ENCODE data around the gene ERCC2. TPM values are rescaled to one million over a fixed set of nuclear protein-coding genes. Genes with fewer than 3 reads are reported as not detected.
"Not testable (repeated sequence)": the region's sequence is repeated elsewhere in the genome, so short reads cannot be mapped to it uniquely, and the experiment has no call there.

ERCC2 gene
- total and polyA plus RNA-seq, 2 donors: 8.6 to 17.5 TPM

- H3K36me3 ChIP-seq (ENCODE audit: insufficient read depth): no peaks in the 10 kb centered on the region
- no peaks in the 10 kb centered on the region for H3K4me1 ChIP-seq (ENCODE audit: insufficient read depth)
- DNase-seq (ENCODE audit: extremely low spot score): no peak
- H3K4me3 ChIP-seq (ENCODE audit: low read depth, low read length): no peak overlapping the region
- H3K27ac ChIP-seq (ENCODE audit: low read depth): no peak overlapping the region
- WGBS: 1% methylated on average over 30 of the region's 30 CpGs
Measured at GRCh38 chr19:45323671-45324081, 46.7 kb downstream of the ERCC2 start.

- no peak within 1 kb of the TSS for H3K4me3 ChIP-seq (ENCODE audit: low read depth, low read length)
- H3K4me1 ChIP-seq (ENCODE audit: insufficient read depth): no peaks in the 10 kb centered on the region
- H3K27ac ChIP-seq (ENCODE audit: low read depth): no peak within 1 kb of the TSS
- DNase-seq (ENCODE audit: extremely low spot score): no peak
- no peaks in the 10 kb centered on the region for H3K36me3 ChIP-seq (ENCODE audit: insufficient read depth)
- WGBS: 48% methylated on average over 15 of the region's 15 CpGs
Measured at GRCh38 chr19:45322744-45323281, 47.6 kb downstream of the ERCC2 start, which contains the start of gene CKM. Gene CKM, minus strand, starts transcription at chr19:45322875. Its CDS starts 3,162 bp downstream, at chr19:45319713.

GRCh38 chr19:45322311-45322710 lies 48.1 kb downstream of the ERCC2 start:
- DNase-seq (ENCODE audit: extremely low spot score): no peak
- Histone ChIP-seq H3K36me3 (ENCODE audit: insufficient read depth) (no peaks in the 10 kb centered on the region), H3K4me3 (ENCODE audit: low read depth, low read length) (no peak overlapping the region), H3K4me1 (ENCODE audit: insufficient read depth) (no peaks in the 10 kb centered on the region), H3K27ac (ENCODE audit: low read depth) (no peak overlapping the region)
- WGBS: 51% methylated on average over 11 of the region's 11 CpGs

- no peak overlapping the region for H3K27ac ChIP-seq (ENCODE audit: low read depth)
- no peaks in the 10 kb centered on the region for H3K36me3 ChIP-seq (ENCODE audit: insufficient read depth)
- no peak for DNase-seq (ENCODE audit: extremely low spot score)
- H3K4me1 ChIP-seq (ENCODE audit: insufficient read depth): no peaks in the 10 kb centered on the region
- WGBS: 37% methylated on average over 7 of the region's 7 CpGs
- H3K4me3 ChIP-seq (ENCODE audit: low read depth, low read length): no peak overlapping the region
Measured at GRCh38 chr19:45321848-45322247, 48.5 kb downstream of the ERCC2 start.

DNA sequence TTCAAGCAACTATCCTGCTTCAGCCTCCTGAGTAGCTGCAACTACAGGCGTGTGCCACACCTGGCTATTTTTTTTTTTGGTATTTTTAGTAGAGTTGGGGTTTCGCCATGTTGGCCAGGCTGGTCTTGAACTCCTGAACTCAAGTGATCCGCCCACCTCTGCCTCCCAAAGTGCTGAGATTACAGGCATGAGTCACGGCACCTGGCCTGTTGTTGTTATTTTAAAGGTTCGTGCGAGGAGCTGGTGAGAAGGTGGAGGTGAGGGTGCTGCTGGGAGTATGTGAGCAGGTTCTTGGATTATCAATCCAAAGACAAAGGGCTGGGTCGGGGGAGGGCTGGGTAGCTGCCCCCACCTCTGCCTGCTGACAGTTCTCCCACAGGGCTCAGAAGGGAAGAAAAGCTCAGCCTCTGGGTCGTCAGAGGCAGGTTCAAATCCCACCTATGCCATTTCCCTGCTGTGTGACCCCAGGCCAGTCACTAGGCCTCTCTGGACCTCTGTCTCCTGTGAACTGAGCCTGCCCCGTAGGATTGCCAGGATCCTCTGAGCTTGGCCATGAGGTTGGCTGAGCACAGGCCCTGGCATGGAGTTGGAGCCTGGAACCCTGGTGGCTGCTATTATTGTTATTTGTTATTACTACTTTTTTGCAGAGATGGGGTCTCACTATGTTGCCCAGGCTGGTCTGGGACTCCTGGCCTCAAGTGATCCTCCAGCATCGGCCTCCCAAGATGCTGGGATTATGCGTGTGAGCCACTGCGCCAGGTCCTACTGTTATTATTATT lies 49.2 kb downstream of the ERCC2 start:
- no peaks in the 10 kb centered on the region for H3K4me1 ChIP-seq (ENCODE audit: insufficient read depth)
- DNase-seq (ENCODE audit: extremely low spot score): no peak
- H3K36me3 ChIP-seq (ENCODE audit: insufficient read depth): no peaks in the 10 kb centered on the region
- no peak overlapping the region for H3K27ac ChIP-seq (ENCODE audit: low read depth)
- 84% methylated on average over 12 of the region's 12 CpGs for WGBS
- H3K4me3 ChIP-seq (ENCODE audit: low read depth, low read length): no peak overlapping the region

- H3K27ac ChIP-seq (ENCODE audit: low read depth): no peak overlapping the region
- H3K4me1 ChIP-seq (ENCODE audit: insufficient read depth): no peaks in the 10 kb centered on the region
- H3K36me3 ChIP-seq (ENCODE audit: insufficient read depth): no peaks in the 10 kb centered on the region
- 69% methylated on average over 21 of the region's 21 CpGs for WGBS
- DNase-seq (ENCODE audit: extremely low spot score): no peak
- no peak overlapping the region for H3K4me3 ChIP-seq (ENCODE audit: low read depth, low read length)
Measured at GRCh38 chr19:45315304-45315703, 55.1 kb downstream of the ERCC2 start.

- no peak overlapping the region for H3K27ac ChIP-seq (ENCODE audit: low read depth)
- no peaks in the 10 kb centered on the region for H3K36me3 ChIP-seq (ENCODE audit: insufficient read depth)
- no peak for DNase-seq (ENCODE audit: extremely low spot score)
- 78% methylated on average over 8 of the region's 8 CpGs for WGBS
- no peak overlapping the region for H3K4me3 ChIP-seq (ENCODE audit: low read depth, low read length)
- H3K4me1 ChIP-seq (ENCODE audit: insufficient read depth): no peaks in the 10 kb centered on the region
Measured at GRCh38 chr19:45314708-45315245, 55.6 kb downstream of the ERCC2 start.

DNA sequence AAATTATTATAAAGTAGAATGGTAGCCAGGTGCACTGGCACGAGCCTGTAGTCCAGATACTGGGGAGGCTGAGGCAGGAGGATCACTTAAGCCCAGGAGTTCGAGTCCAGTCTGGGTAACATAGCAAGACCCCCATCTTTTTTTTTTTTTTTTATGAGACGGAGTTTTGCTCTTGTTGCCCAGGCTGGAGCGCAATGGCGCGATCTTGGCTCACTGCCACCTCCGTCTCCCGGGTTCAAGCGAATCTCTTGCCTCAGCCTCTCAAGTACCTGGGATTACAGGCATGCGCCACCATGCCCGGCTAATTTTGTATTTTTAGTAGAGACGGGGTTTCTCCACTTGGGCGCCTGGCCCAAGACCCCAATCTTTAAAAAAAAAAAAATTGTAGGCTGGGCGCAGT lies 58.1 kb downstream of the ERCC2 start:
- H3K27ac ChIP-seq (ENCODE audit: low read depth); H3K36me3 ChIP-seq (ENCODE audit: insufficient read depth); DNase-seq (ENCODE audit: extremely low spot score); H3K4me1 ChIP-seq (ENCODE audit: insufficient read depth); H3K4me3 ChIP-seq (ENCODE audit: low read depth, low read length): not testable (repeated sequence)
- 86% methylated on average over 14 of the region's 14 CpGs for WGBS

- H3K4me3 ChIP-seq (ENCODE audit: low read depth, low read length): no peak overlapping the region
- H3K4me1 ChIP-seq (ENCODE audit: insufficient read depth): no peaks in the 10 kb centered on the region
- H3K36me3 ChIP-seq (ENCODE audit: insufficient read depth): no peaks in the 10 kb centered on the region
- no peak for DNase-seq (ENCODE audit: extremely low spot score)
- no peak overlapping the region for H3K27ac ChIP-seq (ENCODE audit: low read depth)
- 37% methylated on average over 18 of the region's 18 CpGs for WGBS
Measured at GRCh38 chr19:45311621-45312020, 58.8 kb downstream of the ERCC2 start.

DNA sequence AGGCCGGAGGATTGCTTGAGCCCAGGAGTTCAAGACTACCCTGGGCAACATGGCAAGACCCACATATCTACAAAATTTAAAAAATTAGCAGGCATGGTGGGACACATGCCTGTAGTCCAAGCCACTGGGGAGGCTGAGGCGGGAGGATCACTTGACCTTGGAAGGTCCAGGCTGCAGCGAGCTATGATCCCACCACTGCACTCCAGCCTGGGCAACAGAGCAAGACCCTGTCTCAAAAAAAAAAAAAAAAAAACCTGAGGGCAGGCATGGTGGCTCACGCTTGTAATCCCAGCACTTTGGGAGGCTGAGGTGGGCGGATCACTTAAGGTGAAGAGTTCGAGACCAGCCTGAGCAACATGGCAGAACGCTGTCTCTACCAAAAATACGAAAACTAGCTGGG lies 61.1 kb downstream of the ERCC2 start:
- H3K4me3 ChIP-seq (ENCODE audit: low read depth, low read length); DNase-seq (ENCODE audit: extremely low spot score); H3K36me3 ChIP-seq (ENCODE audit: insufficient read depth); H3K4me1 ChIP-seq (ENCODE audit: insufficient read depth); H3K27ac ChIP-seq (ENCODE audit: low read depth): not testable (repeated sequence)
- 87% methylated on average over 8 of the region's 8 CpGs for WGBS

GRCh38 chr19:45307361-45307760 lies 63.0 kb downstream of the ERCC2 start:
- WGBS: 89% methylated on average over 19 of the region's 19 CpGs
- DNase-seq (ENCODE audit: extremely low spot score): no peak

GRCh38 chr19:45306518-45307027 lies 63.8 kb downstream of the ERCC2 start:
- peaks cover 4% of the 10 kb centered on the region for H3K36me3 ChIP-seq (ENCODE audit: insufficient read depth)
- H3K4me1 ChIP-seq (ENCODE audit: insufficient read depth): no peaks in the 10 kb centered on the region
- H3K4me3 ChIP-seq (ENCODE audit: low read depth, low read length): no peak overlapping the region
- no peak overlapping the region for H3K27ac ChIP-seq (ENCODE audit: low read depth)
- peak; percentile 18 for DNase-seq (ENCODE audit: extremely low spot score)
- 70% methylated on average over 18 of the region's 18 CpGs for WGBS

More at GRCh38 chr19:45307361-45307760, 63.0 kb downstream of the ERCC2 start:
- Histone ChIP-seq H3K36me3 (ENCODE audit: insufficient read depth) (peaks cover 2% of the 10 kb centered on the region), H3K4me3 (ENCODE audit: low read depth, low read length) (no peak overlapping the region), H3K27ac (ENCODE audit: low read depth) (no peak overlapping the region), H3K4me1 (ENCODE audit: insufficient read depth) (no peaks in the 10 kb centered on the region)

GRCh38 chr19:45306040-45306439 lies 64.3 kb downstream of the ERCC2 start:
- Histone ChIP-seq H3K36me3 (ENCODE audit: insufficient read depth) (peaks cover 4% of the 10 kb centered on the region), H3K27ac (ENCODE audit: low read depth) (no peak overlapping the region), H3K4me1 (ENCODE audit: insufficient read depth) (no peaks in the 10 kb centered on the region), H3K4me3 (ENCODE audit: low read depth, low read length) (no peak overlapping the region)
- no peak for DNase-seq (ENCODE audit: extremely low spot score)
- WGBS: 31% methylated on average over 9 of the region's 9 CpGs

DNA sequence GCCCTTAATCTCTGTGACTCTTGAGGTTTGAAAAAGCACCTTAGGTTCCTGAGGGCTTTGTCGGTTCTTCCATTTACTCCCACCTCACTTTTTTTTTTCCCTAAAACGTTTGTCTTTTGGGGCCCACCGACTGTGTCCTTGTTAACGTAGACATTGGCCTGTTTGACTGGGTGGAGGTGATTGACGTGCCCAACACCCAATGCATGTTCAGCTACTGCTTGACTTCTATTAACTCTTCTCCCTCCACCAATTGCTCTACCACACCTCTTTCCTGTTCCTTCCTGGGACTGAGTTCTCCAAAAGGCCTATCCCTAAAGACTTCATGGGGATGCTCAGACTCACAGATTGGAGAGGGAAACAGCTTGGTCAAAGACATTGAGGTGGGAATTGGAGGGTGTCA lies 65.0 kb downstream of the ERCC2 start:
- H3K36me3 ChIP-seq (ENCODE audit: insufficient read depth): peaks cover 4% of the 10 kb centered on the region
- H3K4me3 ChIP-seq (ENCODE audit: low read depth, low read length): no peak overlapping the region
- no peak for DNase-seq (ENCODE audit: extremely low spot score)
- H3K27ac ChIP-seq (ENCODE audit: low read depth): no peak overlapping the region
- WGBS: 36% methylated on average over 5 of the region's 5 CpGs
- H3K4me1 ChIP-seq (ENCODE audit: insufficient read depth): no peaks in the 10 kb centered on the region
